Measurements from ENCODE around the gene USP34.

DNA sequence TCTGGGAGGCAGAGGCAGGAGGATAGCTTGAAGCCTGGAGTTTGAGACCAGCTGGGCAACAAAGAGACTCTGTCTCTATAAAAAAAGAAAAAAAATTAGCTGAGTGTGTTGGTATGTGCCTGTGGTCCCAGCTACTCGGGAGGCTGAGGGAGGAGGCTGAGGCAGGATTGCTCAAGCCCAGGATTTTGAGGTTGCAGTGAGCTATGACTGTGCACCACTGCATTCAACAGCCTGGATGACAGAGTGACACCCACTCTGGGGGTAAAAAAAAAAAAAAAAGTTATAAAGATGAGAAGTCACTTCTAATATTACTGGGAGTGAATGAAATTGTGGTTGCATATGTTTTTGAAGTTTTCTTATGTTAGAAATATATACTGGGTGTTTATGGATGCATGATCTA, 237.3 kb downstream of the USP34 start:
- TF ChIP-seq, protein P1, sequence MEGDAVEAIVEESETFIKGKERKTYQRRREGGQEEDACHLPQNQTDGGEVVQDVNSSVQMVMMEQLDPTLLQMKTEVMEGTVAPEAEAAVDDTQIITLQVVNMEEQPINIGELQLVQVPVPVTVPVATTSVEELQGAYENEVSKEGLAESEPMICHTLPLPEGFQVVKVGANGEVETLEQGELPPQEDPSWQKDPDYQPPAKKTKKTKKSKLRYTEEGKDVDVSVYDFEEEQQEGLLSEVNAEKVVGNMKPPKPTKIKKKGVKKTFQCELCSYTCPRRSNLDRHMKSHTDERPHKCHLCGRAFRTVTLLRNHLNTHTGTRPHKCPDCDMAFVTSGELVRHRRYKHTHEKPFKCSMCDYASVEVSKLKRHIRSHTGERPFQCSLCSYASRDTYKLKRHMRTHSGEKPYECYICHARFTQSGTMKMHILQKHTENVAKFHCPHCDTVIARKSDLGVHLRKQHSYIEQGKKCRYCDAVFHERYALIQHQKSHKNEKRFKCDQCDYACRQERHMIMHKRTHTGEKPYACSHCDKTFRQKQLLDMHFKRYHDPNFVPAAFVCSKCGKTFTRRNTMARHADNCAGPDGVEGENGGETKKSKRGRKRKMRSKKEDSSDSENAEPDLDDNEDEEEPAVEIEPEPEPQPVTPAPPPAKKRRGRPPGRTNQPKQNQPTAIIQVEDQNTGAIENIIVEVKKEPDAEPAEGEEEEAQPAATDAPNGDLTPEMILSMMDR (IDR thresholded peaks at IDR 0.05; ENCODE audit: low read length), result no peak
- TF ChIP-seq EZH2 (optimal IDR thresholded peaks at IDR 0.05; ENCODE audit: low read depth, low read length), result no peak
- no peak for TF ChIP-seq EZH2phosphoT487 (IDR thresholded peaks at IDR 0.05; ENCODE audit: low read length)

Data from MM.1S (cell line).